ENCODE results near the gene ALS2. TPM values are rescaled to one million over a fixed set of nuclear protein-coding genes. Genes with fewer than 3 reads are reported as not detected.
"Not testable (repeated sequence)": the region's sequence is repeated elsewhere in the genome, so short reads cannot be mapped to it uniquely, and the experiment has no call there.

The ALS2 gene
- total RNA-seq, 1 donor: 6.2 TPM

DNA sequence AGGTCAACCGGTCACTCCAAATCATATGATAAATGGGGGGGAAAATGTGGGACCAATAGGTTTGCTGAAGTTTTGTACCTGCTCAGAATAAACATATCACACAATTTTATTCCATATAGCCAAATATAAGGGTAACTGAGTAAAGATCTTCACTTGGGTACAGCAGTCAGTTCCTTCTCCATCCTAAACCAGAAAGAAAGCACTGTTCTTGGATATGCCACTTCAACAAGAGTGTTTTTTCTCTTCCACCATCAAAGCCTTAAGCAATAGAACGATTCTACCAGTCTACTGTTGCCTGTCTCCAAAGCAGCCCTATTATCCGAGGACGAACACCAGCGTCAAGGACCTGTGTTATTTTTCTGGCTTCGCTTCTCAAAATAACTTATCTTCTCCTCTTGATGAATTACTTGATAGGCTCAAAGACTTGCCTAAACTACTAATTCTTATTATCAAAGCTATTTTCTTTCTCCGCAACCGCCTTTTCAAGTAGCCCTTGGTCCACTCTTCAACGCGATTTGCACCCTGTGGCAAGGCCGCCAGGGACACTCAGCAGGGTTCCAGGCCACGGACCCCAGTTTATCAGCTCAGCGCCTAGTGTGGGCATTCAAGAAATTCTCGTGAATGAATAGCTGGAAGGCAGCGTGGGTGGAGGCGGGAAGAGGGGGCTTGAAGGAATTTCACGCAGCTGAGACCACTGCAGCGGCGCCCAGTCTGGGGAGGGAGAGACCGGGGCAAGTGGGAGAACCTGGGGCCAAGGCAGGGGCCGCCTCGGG is 646 bp downstream of the ALS2 start:
- H3K4me1 ChIP-seq (ENCODE audit: insufficient read depth, low read length): peaks cover 17% of the 10 kb centered on the region
- H3K27me3 ChIP-seq (ENCODE audit: insufficient read depth, low read length): peaks cover 5% of the 10 kb centered on the region
- no peaks in the 10 kb centered on the region for H3K9me3 ChIP-seq (ENCODE audit: low read depth, low read length)
- H3K4me3 ChIP-seq (ENCODE audit: low read length): peak overlapping the region; percentile 92

- H3K4me1 ChIP-seq (ENCODE audit: insufficient read depth, low read length): peaks cover 17% of the 10 kb centered on the region
- no peaks in the 10 kb centered on the region for H3K9me3 ChIP-seq (ENCODE audit: low read depth, low read length)
- H3K27me3 ChIP-seq (ENCODE audit: insufficient read depth, low read length): peaks cover 3% of the 10 kb centered on the region
- no peak overlapping the region for H3K4me3 ChIP-seq (ENCODE audit: low read length)
Measured at GRCh38 chr2:201777869-201778268, 2.9 kb downstream of the ALS2 start.

GRCh38 chr2:201777043-201777442 is 3.7 kb downstream of the ALS2 start:
- no peaks in the 10 kb centered on the region for H3K9me3 ChIP-seq (ENCODE audit: low read depth, low read length)
- peaks cover 16% of the 10 kb centered on the region for H3K4me1 ChIP-seq (ENCODE audit: insufficient read depth, low read length)
- H3K27me3 ChIP-seq (ENCODE audit: insufficient read depth, low read length): peaks cover under 1% of the 10 kb centered on the region
- H3K4me3 ChIP-seq (ENCODE audit: low read length): no peak overlapping the region

GRCh38 chr2:201775326-201775725 is 5.4 kb downstream of the ALS2 start:
- no peaks in the 10 kb centered on the region for H3K27me3 ChIP-seq (ENCODE audit: insufficient read depth, low read length)
- H3K4me3 ChIP-seq (ENCODE audit: low read length): no peak overlapping the region
- peaks cover 6% of the 10 kb centered on the region for H3K4me1 ChIP-seq (ENCODE audit: insufficient read depth, low read length)
- no peaks in the 10 kb centered on the region for H3K9me3 ChIP-seq (ENCODE audit: low read depth, low read length)

DNA sequence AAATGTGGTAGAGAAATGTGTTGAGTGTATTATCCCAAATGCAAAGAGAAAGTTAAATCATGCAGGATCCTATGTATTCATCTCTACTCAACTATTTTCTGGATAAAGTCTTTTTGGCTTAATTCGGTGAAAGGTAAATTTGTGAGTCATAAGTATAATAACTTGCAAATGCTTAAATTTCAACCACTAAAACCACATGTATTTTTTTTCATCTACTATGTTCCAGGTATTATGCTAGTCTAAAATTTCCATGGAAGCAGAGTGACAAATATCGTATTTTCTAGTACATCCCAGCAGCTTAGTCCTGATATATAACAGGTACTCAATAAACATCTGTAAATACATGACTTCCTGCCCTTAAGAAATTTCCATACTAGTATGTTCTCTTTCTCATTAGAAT is 6.2 kb downstream of the ALS2 start:
- no peaks in the 10 kb centered on the region for H3K4me1 ChIP-seq (ENCODE audit: insufficient read depth, low read length)
- no peaks in the 10 kb centered on the region for H3K27me3 ChIP-seq (ENCODE audit: insufficient read depth, low read length)
- H3K9me3 ChIP-seq (ENCODE audit: low read depth, low read length): no peaks in the 10 kb centered on the region
- H3K4me3 ChIP-seq (ENCODE audit: low read length): no peak overlapping the region

DNA sequence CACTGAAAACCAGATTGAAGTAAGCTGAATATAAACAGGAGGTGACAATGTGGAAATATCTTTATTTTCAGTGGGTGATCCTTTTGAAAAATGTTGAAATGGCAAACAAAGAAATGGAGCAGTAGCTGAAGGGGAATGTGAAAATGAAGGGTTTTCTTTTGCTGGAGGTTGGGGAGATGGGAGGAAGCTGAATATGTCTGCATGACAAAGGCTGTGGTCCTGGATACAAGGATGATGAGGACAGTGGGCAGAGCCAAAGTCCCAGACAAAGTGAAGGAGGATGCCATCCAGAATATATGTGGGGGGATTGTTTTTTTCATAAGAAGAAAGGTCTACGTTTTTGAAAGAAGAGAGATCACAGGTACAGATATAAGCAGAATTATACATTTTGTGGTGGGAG is 6.7 kb downstream of the ALS2 start:
- no peaks in the 10 kb centered on the region for H3K9me3 ChIP-seq (ENCODE audit: low read depth, low read length)
- no peaks in the 10 kb centered on the region for H3K27me3 ChIP-seq (ENCODE audit: insufficient read depth, low read length)
- H3K4me3 ChIP-seq (ENCODE audit: low read length): no peak overlapping the region
- H3K4me1 ChIP-seq (ENCODE audit: insufficient read depth, low read length): no peaks in the 10 kb centered on the region

DNA sequence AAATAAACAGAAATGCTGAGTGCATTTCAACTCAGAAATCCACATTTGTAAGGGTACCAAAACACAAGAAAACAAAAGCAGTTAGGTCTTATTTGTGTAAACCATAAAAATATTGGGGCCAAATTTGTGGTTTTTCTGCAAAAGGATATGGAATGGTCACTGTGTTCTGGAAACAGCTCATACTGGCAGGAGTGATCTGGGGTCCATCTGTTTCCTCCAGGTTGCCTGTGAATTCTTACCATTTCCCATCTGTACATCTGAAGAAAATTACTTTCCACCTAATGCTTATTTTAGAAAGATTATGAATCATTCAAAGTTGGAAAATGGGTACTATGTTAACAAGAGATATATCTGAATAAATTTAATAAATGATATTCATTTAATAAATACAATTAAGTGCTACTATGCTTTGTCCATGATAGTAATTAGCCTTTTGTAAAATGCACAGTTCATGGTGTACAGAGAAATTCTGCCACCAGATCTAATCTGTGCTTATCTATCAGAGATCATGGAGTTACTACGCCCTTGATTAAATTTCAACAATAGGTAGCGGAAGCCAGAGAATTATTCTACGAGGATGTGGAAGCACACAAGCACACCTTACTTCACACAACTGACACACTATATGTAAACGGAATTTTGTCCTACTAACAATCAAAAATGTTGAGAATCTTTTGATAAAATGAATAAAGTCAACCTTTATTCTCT is 10.9 kb downstream of the ALS2 start:
- Histone ChIP-seq H3K4me3 (ENCODE audit: low read length) (no peak overlapping the region), H3K4me1 (ENCODE audit: insufficient read depth, low read length) (no peaks in the 10 kb centered on the region), H3K9me3 (ENCODE audit: low read depth, low read length) (no peaks in the 10 kb centered on the region), H3K27me3 (ENCODE audit: insufficient read depth, low read length) (no peaks in the 10 kb centered on the region)

DNA sequence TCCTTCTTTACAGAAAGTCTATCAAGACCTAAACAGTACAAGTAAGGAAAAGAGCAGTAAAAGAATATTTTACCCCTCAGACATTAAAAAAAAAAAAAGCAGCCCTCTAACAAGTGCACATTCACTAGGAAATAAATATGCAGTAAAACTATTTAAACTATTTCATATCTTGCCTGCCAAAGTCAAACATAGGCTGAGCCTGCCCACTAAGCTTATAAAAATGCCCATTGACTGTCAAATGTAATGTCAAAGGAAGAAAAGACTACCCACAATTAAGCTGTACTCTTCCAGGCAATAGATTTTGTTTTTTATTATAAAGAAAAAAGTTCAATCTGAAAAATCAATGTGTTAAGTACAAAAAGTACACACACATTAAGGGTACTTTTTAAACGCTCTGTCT is 11.8 kb downstream of the ALS2 start:
- H3K4me3 ChIP-seq (ENCODE audit: low read length): no peak overlapping the region

DNA sequence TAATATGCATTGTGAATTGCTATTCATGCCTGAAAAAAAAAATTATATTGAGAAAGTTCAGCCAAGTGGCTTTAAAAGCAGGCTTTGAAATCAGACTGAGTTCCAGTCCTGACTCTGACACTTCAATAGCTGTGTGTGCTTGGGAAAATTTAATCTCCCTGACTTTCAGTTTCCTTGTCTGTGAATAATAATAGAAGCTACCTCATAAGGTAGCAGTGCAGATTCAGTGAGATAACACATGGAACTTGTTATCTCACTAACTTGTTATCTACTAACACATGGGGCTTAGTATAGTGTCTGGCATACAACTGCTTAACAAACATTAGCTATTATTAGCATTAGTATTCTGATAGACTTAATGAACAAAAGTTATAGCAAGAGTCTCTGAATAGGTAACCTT is 14.9 kb downstream of the ALS2 start:
- no peaks in the 10 kb centered on the region for H3K9me3 ChIP-seq (ENCODE audit: low read depth, low read length)
- H3K4me3 ChIP-seq (ENCODE audit: low read length): no peak overlapping the region
- H3K4me1 ChIP-seq (ENCODE audit: insufficient read depth, low read length): no peaks in the 10 kb centered on the region
- H3K27me3 ChIP-seq (ENCODE audit: insufficient read depth, low read length): no peaks in the 10 kb centered on the region

More for the DNA sequence above, 11.8 kb downstream of the ALS2 start:
- H3K9me3 ChIP-seq (ENCODE audit: low read depth, low read length): no peaks in the 10 kb centered on the region
- no peaks in the 10 kb centered on the region for H3K4me1 ChIP-seq (ENCODE audit: insufficient read depth, low read length)
- no peaks in the 10 kb centered on the region for H3K27me3 ChIP-seq (ENCODE audit: insufficient read depth, low read length)

- not testable (repeated sequence) for H3K4me3 ChIP-seq (ENCODE audit: low read length); H3K9me3 ChIP-seq (ENCODE audit: low read depth, low read length); H3K4me1 ChIP-seq (ENCODE audit: insufficient read depth, low read length); H3K27me3 ChIP-seq (ENCODE audit: insufficient read depth, low read length)
Measured at GRCh38 chr2:201764469-201764868, 16.3 kb downstream of the ALS2 start.

- H3K4me3 ChIP-seq (ENCODE audit: low read length): no peak overlapping the region
- no peaks in the 10 kb centered on the region for H3K27me3 ChIP-seq (ENCODE audit: insufficient read depth, low read length)
- H3K9me3 ChIP-seq (ENCODE audit: low read depth, low read length): no peaks in the 10 kb centered on the region
- H3K4me1 ChIP-seq (ENCODE audit: insufficient read depth, low read length): no peaks in the 10 kb centered on the region
Measured at GRCh38 chr2:201761101-201761500, 19.6 kb downstream of the ALS2 start.

DNA sequence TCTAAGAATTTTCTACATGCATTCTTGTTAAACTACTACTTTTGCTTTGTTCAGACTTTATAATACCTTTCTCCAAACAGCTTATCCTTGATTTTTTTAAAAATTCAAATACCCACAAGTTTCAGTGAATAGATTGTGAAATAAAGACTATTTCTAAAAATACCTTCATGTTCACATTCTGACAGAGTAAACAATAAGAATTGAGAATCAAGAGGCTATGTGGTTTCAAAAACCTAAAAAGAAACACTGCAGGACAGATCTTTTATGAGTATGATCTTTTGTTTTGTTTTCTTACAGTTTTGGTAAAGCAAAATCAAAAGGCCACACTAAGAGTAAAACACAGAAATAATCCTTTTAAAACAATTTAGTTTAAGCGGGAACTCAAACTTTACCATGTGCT is 21.2 kb downstream of the ALS2 start:
- no peaks in the 10 kb centered on the region for H3K27me3 ChIP-seq (ENCODE audit: insufficient read depth, low read length)
- no peaks in the 10 kb centered on the region for H3K4me1 ChIP-seq (ENCODE audit: insufficient read depth, low read length)
- no peak overlapping the region for H3K4me3 ChIP-seq (ENCODE audit: low read length)
- H3K9me3 ChIP-seq (ENCODE audit: low read depth, low read length): no peaks in the 10 kb centered on the region

DNA sequence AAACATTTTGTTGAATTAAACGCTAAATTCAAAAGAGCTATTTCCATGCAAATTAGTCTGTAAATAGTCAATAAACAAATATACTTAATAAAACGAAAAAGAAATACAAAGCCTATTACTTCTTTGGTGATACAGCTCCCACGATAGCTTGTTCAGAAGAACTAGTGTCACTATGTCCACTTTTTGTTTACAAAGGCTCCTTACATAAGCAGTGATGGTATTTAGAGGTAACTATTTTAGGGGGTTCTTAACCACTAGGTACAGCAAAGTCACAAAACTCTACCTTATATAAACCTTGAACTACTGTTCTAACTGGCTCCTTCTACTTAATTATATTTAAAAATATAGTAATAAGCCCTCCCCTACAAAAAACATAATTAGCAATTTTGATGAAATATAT is 21.9 kb downstream of the ALS2 start:
- Histone ChIP-seq H3K4me3 (ENCODE audit: low read length) (no peak overlapping the region), H3K27me3 (ENCODE audit: insufficient read depth, low read length) (no peaks in the 10 kb centered on the region), H3K4me1 (ENCODE audit: insufficient read depth, low read length) (no peaks in the 10 kb centered on the region), H3K9me3 (ENCODE audit: low read depth, low read length) (no peaks in the 10 kb centered on the region)

DNA sequence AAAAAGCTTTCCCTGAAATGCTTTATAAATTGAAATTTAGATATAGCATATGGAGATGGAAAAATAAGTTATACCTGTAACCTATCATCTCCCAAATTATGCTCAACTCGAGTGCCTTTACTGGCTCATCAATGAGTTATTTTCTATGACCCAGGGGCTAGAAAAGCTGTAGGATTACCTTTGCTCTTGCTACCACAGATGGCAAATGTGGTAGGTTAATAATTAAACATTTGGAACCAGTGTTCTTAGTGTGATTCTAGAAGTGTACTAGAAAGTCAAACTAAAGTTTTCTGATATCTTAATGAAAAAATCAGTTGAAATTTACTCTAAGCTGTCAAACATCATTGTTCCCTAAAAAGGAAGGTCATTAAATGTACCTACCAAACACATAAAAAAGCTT is 22.5 kb downstream of the ALS2 start:
- Histone ChIP-seq H3K9me3 (ENCODE audit: low read depth, low read length) (no peaks in the 10 kb centered on the region), H3K4me3 (ENCODE audit: low read length) (no peak overlapping the region), H3K4me1 (ENCODE audit: insufficient read depth, low read length) (no peaks in the 10 kb centered on the region), H3K27me3 (ENCODE audit: insufficient read depth, low read length) (no peaks in the 10 kb centered on the region)

DNA sequence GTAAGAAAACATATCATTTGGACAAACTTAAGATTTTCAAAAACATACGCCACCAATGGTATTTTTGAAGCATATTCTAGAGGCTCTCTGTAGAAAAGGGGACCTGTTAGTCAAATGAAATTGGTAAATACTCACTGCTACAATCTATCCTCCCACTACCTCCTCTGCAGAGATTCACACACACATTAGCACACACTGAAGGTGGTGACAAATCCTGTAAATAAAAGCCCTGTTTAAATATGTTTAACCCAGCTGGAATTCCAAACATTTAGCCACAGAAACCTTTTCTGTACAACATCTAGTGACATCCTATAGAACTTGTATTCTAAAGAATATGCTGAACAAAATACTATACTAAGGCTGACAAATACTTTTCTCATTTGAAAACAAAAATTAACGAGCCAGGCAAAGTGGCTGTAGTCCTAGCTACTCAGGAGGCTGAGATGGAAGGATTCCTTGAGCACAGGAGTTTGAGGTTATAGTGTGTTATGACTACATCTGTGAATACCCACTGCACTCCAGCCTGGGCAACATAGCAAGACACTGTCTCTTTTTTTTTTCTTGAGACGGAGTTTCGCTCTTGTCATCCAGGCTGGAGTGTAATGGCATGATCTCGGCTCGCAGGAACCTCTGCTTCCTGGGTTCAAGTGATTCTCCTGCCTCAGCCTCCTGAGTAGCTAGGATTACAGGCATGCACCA is 25.9 kb downstream of the ALS2 start:
- Histone ChIP-seq H3K4me1 (ENCODE audit: insufficient read depth, low read length) (no peaks in the 10 kb centered on the region), H3K9me3 (ENCODE audit: low read depth, low read length) (no peaks in the 10 kb centered on the region), H3K27me3 (ENCODE audit: insufficient read depth, low read length) (no peaks in the 10 kb centered on the region), H3K4me3 (ENCODE audit: low read length) (no peak overlapping the region)
